ENCODE measurements around the gene WDR64. TPM values are rescaled to one million over a fixed set of nuclear protein-coding genes. Genes with fewer than 3 reads are reported as not detected.

WDR64 gene
- total RNA-seq, 1 experiment from 2014 or later = not detected

DNA sequence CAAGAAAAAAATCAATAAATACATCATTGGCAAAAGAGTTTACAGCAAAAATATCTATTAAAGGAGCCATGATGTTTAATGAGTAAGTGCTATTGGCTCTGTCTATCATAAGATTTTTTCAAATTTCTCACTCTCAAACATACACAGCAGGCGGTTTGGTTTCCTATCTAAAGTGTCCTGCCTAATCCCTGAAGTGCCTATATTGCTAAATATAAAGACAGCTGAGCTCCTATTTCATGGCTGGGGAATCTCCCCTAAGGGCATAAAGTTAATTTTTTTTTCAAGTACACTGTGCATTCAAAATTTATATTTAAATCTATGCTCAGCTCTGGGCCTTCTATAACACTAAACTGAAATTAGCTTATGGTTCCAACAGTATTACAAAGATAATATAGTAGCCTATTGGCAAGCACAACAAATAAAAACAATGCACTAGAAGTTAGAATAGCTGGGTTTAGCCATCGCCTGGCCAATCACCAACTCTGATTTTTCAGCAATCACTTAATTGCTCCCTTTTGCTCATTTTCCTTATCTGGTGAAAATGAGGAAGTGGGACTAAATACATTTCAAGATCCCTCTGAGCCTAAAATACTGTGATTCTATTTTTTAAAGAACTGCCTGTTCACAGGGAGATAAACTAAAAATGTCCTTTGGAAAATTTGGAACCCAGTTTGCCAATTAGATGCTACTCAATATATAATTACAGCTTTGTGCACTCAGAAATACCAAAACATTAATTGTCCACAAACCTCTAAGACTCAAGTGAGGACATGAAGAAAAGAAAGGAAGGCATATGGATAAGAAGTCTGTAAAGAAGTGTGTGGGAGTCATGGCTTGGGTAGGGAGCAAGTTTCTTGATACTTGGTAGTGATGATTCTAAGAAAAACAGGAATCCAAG is 62.5 kb downstream of the WDR64 start:
- POLR2A ChIA-PET = interaction anchor here (0.6 to 6.9 kb wide), 12 partner anchors 9 to 123 kb away, joined by 3 to 73 read pairs (median 10); partner anchors contain the start of genes CHML and OPN3
- Mint-ChIP-seq H3K4me3 (ENCODE audit: unreplicated experiment) (no peak overlapping the region), H3K27me3 (ENCODE audit: insufficient read depth, unreplicated experiment) (no peaks in the 10 kb centered on the region), H3K36me3 (ENCODE audit: insufficient read depth, unreplicated experiment) (peaks cover 7% of the 10 kb centered on the region), H3K27ac (ENCODE audit: low read depth, unreplicated experiment) (peak overlapping the region; percentile 93), H3K9me3 (ENCODE audit: unreplicated experiment) (no peaks in the 10 kb centered on the region), H3K4me1 (ENCODE audit: insufficient read depth, unreplicated experiment) (peaks cover 48% of the 10 kb centered on the region)
- CTCF ChIA-PET = interaction anchor here (0.6 to 2.7 kb wide), 10 partner anchors 8 to 474 kb away, joined by 3 to 7 read pairs (median 4); partner anchors contain the start of gene EXO1
- no TSS peak for BruUV-seq (replicated peaks)
- TF ChIP-seq, protein P1, sequence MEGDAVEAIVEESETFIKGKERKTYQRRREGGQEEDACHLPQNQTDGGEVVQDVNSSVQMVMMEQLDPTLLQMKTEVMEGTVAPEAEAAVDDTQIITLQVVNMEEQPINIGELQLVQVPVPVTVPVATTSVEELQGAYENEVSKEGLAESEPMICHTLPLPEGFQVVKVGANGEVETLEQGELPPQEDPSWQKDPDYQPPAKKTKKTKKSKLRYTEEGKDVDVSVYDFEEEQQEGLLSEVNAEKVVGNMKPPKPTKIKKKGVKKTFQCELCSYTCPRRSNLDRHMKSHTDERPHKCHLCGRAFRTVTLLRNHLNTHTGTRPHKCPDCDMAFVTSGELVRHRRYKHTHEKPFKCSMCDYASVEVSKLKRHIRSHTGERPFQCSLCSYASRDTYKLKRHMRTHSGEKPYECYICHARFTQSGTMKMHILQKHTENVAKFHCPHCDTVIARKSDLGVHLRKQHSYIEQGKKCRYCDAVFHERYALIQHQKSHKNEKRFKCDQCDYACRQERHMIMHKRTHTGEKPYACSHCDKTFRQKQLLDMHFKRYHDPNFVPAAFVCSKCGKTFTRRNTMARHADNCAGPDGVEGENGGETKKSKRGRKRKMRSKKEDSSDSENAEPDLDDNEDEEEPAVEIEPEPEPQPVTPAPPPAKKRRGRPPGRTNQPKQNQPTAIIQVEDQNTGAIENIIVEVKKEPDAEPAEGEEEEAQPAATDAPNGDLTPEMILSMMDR (IDR thresholded peaks at IDR 0.05; ENCODE audit: unreplicated experiment) = no peak
- intact Hi-C loops (cut with micrococcal nuclease) = no loop called here
- DNase-seq (ENCODE audit: unreplicated experiment) = peak; percentile 55

DNA sequence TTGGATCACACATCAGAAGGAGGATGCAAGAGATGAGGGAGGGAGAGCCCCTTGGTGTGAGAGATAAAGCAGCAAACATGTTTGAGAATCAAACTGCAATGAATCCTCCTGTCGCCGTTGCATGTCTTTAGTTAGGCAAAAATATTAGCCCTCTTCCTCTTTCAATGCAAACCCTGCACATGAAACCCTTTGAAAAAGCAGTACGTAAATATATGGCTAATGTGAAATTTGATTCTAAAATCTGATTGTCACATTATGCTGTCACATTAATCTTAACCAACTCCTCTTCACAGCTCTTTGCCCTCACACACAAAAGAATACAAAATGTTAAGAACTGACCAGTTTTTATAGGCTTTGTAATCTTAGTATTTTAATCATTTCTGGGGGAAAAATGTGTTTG is 63.4 kb downstream of the WDR64 start:
- H3K9me3 Mint-ChIP-seq (ENCODE audit: unreplicated experiment) = peaks cover 5% of the 10 kb centered on the region
- H3K4me3 Mint-ChIP-seq (ENCODE audit: unreplicated experiment) = peak overlapping the region; percentile 18
- peak overlapping the region; percentile 93 for H3K27ac Mint-ChIP-seq (ENCODE audit: low read depth, unreplicated experiment)
- CTCF ChIA-PET = interaction anchor here (0.7 to 2.7 kb wide), 5 partner anchors 9 to 119 kb away, joined by 3 to 7 read pairs (median 4); no protein-coding TSS in a partner anchor
- peaks cover 48% of the 10 kb centered on the region for H3K4me1 Mint-ChIP-seq (ENCODE audit: insufficient read depth, unreplicated experiment)
- H3K27me3 Mint-ChIP-seq (ENCODE audit: insufficient read depth, unreplicated experiment) = no peaks in the 10 kb centered on the region
- intact Hi-C loops (cut with micrococcal nuclease) = no loop called here
- DNase-seq (ENCODE audit: unreplicated experiment) = no peak
- no TSS peak for BruUV-seq (replicated peaks)
- TF ChIP-seq, protein P1 (IDR thresholded peaks at IDR 0.05; ENCODE audit: unreplicated experiment) = no peak
- POLR2A ChIA-PET = interaction anchor here (0.6 to 6.9 kb wide), 13 partner anchors 9 to 211 kb away, joined by 3 to 73 read pairs (median 6); partner anchors contain the start of genes CHML and OPN3
- H3K36me3 Mint-ChIP-seq (ENCODE audit: insufficient read depth, unreplicated experiment) = peaks cover 7% of the 10 kb centered on the region

DNA sequence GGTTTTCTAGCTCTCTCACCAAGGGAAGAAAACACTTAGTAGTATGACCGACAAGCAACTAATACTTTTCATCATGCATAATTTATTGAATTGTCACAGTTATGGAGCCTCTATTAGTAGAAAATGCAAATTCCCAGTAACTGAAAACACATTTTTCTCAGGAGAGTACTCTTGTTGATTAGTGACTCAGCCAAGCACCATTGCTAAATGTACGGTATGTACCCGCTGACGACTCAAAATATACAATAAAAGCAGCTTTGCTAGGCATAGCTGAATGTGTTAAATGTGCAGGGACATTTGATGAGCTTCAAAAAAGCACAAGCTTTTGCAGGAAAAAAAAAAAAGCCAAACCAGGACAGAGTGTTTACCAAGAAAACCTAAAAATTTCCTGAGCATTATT is 63.9 kb downstream of the WDR64 start:
- TF ChIP-seq, protein P1 (IDR thresholded peaks at IDR 0.05; ENCODE audit: unreplicated experiment) = no peak
- Mint-ChIP-seq H3K36me3 (ENCODE audit: insufficient read depth, unreplicated experiment) (peaks cover 7% of the 10 kb centered on the region), H3K4me1 (ENCODE audit: insufficient read depth, unreplicated experiment) (peaks cover 48% of the 10 kb centered on the region), H3K9me3 (ENCODE audit: unreplicated experiment) (peaks cover 7% of the 10 kb centered on the region), H3K27ac (ENCODE audit: low read depth, unreplicated experiment) (peak overlapping the region; percentile 93), H3K27me3 (ENCODE audit: insufficient read depth, unreplicated experiment) (no peaks in the 10 kb centered on the region), H3K4me3 (ENCODE audit: unreplicated experiment) (peak overlapping the region; percentile 18)
- DNase-seq (ENCODE audit: unreplicated experiment) = peak; percentile 75
- ChIA-PET CTCF (interaction anchor here (0.7 to 2.7 kb wide), 7 partner anchors 10 to 129 kb away, joined by 3 to 7 read pairs (median 3); no protein-coding TSS in a partner anchor), POLR2A (interaction anchor here (0.6 to 6.9 kb wide), 14 partner anchors 8 to 190 kb away, joined by 3 to 73 read pairs (median 4); partner anchors contain the start of genes CHML and OPN3)
- BruUV-seq (replicated peaks) = no TSS peak
- intact Hi-C loops (cut with micrococcal nuclease) = loop anchor here (2.0 kb wide), 1 partner anchor 75 kb away; the partner anchor contains the start of genes CHML and OPN3
